ENCODE results near the gene BNC2. TPM values are rescaled to one million over a fixed set of nuclear protein-coding genes. Genes with fewer than 3 reads are reported as not detected.

BNC2 gene
- total RNA-seq, 1 donor from 2014 or later, result 38.0 TPM

GRCh38 chr9:16656432-16657169 lies 213.9 kb downstream of the BNC2 start:
- Mint-ChIP-seq H3K4me3 (ENCODE audit: unreplicated experiment) (no peak overlapping the region), H3K27me3 (ENCODE audit: low read depth, unreplicated experiment) (no peaks in the 10 kb centered on the region), H3K27ac (ENCODE audit: unreplicated experiment) (no peak overlapping the region), H3K4me1 (ENCODE audit: low read depth, unreplicated experiment) (peaks cover 44% of the 10 kb centered on the region), H3K36me3 (ENCODE audit: low read depth, unreplicated experiment) (no peaks in the 10 kb centered on the region), H3K9me3 (ENCODE audit: unreplicated experiment) (no peaks in the 10 kb centered on the region)
- Histone ChIP-seq H3K79me2 (ENCODE audit: insufficient read depth, low read length) (peaks cover 26% of the 10 kb centered on the region), H3K9me3 (ENCODE audit: insufficient read depth, low read depth, low read length) (no peaks in the 10 kb centered on the region), H3K4me3 (ENCODE audit: insufficient read depth, low read depth, low read length) (no peak overlapping the region), H3K9ac (ENCODE audit: low read length) (no peak overlapping the region), H4K20me1 (ENCODE audit: insufficient read depth, low read length) (peaks cover 26% of the 10 kb centered on the region), H3K27me3 (ENCODE audit: insufficient read depth, low read length) (no peaks in the 10 kb centered on the region), H2AFZ (ENCODE audit: low read depth, low read length) (no peak overlapping the region), H3K36me3 (ENCODE audit: insufficient read depth, low read length) (no peaks in the 10 kb centered on the region), H3K4me1 (ENCODE audit: insufficient read depth, low read length) (peaks cover 8% of the 10 kb centered on the region), H3K4me2 (ENCODE audit: low read length) (no peak overlapping the region), H3K27ac (ENCODE audit: low read depth, low read length) (no peak overlapping the region)
- DNase-seq (ENCODE audit: low read depth) (no peak), FAIRE-seq (no peak)
- no peak for TF ChIP-seq CTCF (IDR thresholded peaks at IDR 0.05; ENCODE audit: insufficient read depth, low read depth, low read length)
- no peak for TF ChIP-seq EZH2 (IDR thresholded peaks at IDR 0.05; ENCODE audit: insufficient read depth, low read length)

- Mint-ChIP-seq H3K4me3 (ENCODE audit: unreplicated experiment) (no peak overlapping the region), H3K9me3 (ENCODE audit: unreplicated experiment) (no peaks in the 10 kb centered on the region), H3K27me3 (ENCODE audit: low read depth, unreplicated experiment) (no peaks in the 10 kb centered on the region), H3K36me3 (ENCODE audit: low read depth, unreplicated experiment) (no peaks in the 10 kb centered on the region), H3K27ac (ENCODE audit: unreplicated experiment) (no peak overlapping the region), H3K4me1 (ENCODE audit: low read depth, unreplicated experiment) (peaks cover 44% of the 10 kb centered on the region)
- Histone ChIP-seq H3K4me1 (ENCODE audit: insufficient read depth, low read length) (peaks cover 8% of the 10 kb centered on the region), H3K36me3 (ENCODE audit: insufficient read depth, low read length) (no peaks in the 10 kb centered on the region), H2AFZ (ENCODE audit: low read depth, low read length) (no peak overlapping the region), H3K4me2 (ENCODE audit: low read length) (no peak overlapping the region), H3K27ac (ENCODE audit: low read depth, low read length) (no peak overlapping the region), H3K79me2 (ENCODE audit: insufficient read depth, low read length) (peaks cover 22% of the 10 kb centered on the region), H3K9me3 (ENCODE audit: insufficient read depth, low read depth, low read length) (no peaks in the 10 kb centered on the region), H3K27me3 (ENCODE audit: insufficient read depth, low read length) (no peaks in the 10 kb centered on the region), H3K9ac (ENCODE audit: low read length) (no peak overlapping the region), H3K4me3 (ENCODE audit: insufficient read depth, low read depth, low read length) (no peak overlapping the region), H4K20me1 (ENCODE audit: insufficient read depth, low read length) (peaks cover 20% of the 10 kb centered on the region)
- no peak for DNase-seq (ENCODE audit: low read depth)
- TF ChIP-seq EZH2 (IDR thresholded peaks at IDR 0.05; ENCODE audit: insufficient read depth, low read length), result no peak
- TF ChIP-seq CTCF (IDR thresholded peaks at IDR 0.05; ENCODE audit: insufficient read depth, low read depth, low read length), result no peak
- FAIRE-seq, result no peak
Observed at GRCh38 chr9:16654596-16655126, 215.8 kb downstream of the BNC2 start.

Data from astrocyte (in vitro differentiated cells and primary cell).